LoVo (cell line): ENCODE results near the gene EVPL.

Experiments
- DNase-seq: peaks from one replicate; pipeline ENCODE4 v3.0.0-alpha.2; 2016; ENCODE audit warnings: low spot score

The EVPL gene

GRCh38 chr17:76017481-76018339, 9.4 kb downstream of the EVPL start:
- DNase-seq, result no peak

- DNase-seq, result no peak
Measured at GRCh38 chr17:76014925-76015261, 12.2 kb downstream of the EVPL start.

GRCh38 chr17:76014100-76014924, 12.8 kb downstream of the EVPL start:
- DNase-seq, result peak; percentile 43

- DNase-seq, result no peak
Measured at GRCh38 chr17:76013377-76013932, 13.7 kb downstream of the EVPL start.

GRCh38 chr17:76011951-76012350, 15.2 kb downstream of the EVPL start:
- no peak for DNase-seq

GRCh38 chr17:76009969-76010661, 17.0 kb downstream of the EVPL start:
- no peak for DNase-seq

GRCh38 chr17:76009447-76009846, 17.7 kb downstream of the EVPL start:
- DNase-seq, result no peak

GRCh38 chr17:76008630-76009425, 18.3 kb downstream of the EVPL start:
- no peak for DNase-seq

- DNase-seq, result no peak
Measured at GRCh38 chr17:76008208-76008607, 18.9 kb downstream of the EVPL start.

GRCh38 chr17:76007850-76008165, 19.3 kb downstream of the EVPL start:
- DNase-seq, result no peak

GRCh38 chr17:76007131-76007849, 19.8 kb downstream of the EVPL start:
- no peak for DNase-seq

GRCh38 chr17:76005263-76006149, 21.6 kb downstream of the EVPL start:
- DNase-seq, result peak; percentile 47

GRCh38 chr17:76004750-76005262, 22.3 kb downstream of the EVPL start:
- DNase-seq, result no peak

- DNase-seq, result no peak
Measured at GRCh38 chr17:76003915-76004314, 23.2 kb downstream of the EVPL start.

GRCh38 chr17:76002100-76002499, 25.0 kb downstream of the EVPL start:
- DNase-seq, result no peak

- DNase-seq, result no peak
Measured at GRCh38 chr17:76000755-76001521, 26.2 kb downstream of the EVPL start, which contains the start of gene CDK3. Gene CDK3, plus strand, starts transcription at chr17:76000855. Its CDS starts 571 bp downstream, at chr17:76001426.

- peak; percentile 49 for DNase-seq
Measured at GRCh38 chr17:76000016-76000754, 26.9 kb downstream of the EVPL start.

- DNase-seq, result peak; percentile 73
Measured at GRCh38 chr17:75998327-75998795, 28.7 kb downstream of the EVPL start.
